Neural progenitor cell (in vitro differentiated cells): Measurements from ENCODE around the gene ZNF628.

ENCODE experiments used
- CTCF ChIP-seq: fragments of 200-600 bp; sonication (generic); IDR thresholded peaks from 2 replicates; pipeline ENCODE4 v1.5.1; 2017; ENCODE audit warnings: antibody characterized with exemption, mild to moderate bottlenecking
- EZH2 ChIP-seq: fragments of 200-600 bp; sonication (generic); IDR thresholded peaks from 2 replicates; pipeline ENCODE4 v1.6.1; 2017; ENCODE audit warnings: antibody characterized with exemption, mild to moderate bottlenecking, moderate library complexity
- EZH2phosphoT487 ChIP-seq: fragments of 200-600 bp; sonication (generic); IDR thresholded peaks from 2 replicates; pipeline ENCODE4 v1.6.1; 2017; ENCODE audit warnings: antibody characterized with exemption

- TF ChIP-seq CTCF = no peak
- no peak for TF ChIP-seq EZH2phosphoT487
- TF ChIP-seq EZH2 = no peak
Observed at GRCh38 chr19:55462722-55463121, 13.7 kb upstream of the ZNF628 start.
